NOMO-1 (cell line): ENCODE data around the gene SERTAD2.
A peak's percentile ranks its signal among the peaks of the same experiment; 100 is the strongest.

Experiments used
- DNase-seq, 2 experiments: peaks; one replicate each; lab custom pipeline; 2025; ENCODE audit not compliant: unreplicated experiment in 2 of 2; lab: John Stamatoyannopoulos, UW

The SERTAD2 gene

DNA sequence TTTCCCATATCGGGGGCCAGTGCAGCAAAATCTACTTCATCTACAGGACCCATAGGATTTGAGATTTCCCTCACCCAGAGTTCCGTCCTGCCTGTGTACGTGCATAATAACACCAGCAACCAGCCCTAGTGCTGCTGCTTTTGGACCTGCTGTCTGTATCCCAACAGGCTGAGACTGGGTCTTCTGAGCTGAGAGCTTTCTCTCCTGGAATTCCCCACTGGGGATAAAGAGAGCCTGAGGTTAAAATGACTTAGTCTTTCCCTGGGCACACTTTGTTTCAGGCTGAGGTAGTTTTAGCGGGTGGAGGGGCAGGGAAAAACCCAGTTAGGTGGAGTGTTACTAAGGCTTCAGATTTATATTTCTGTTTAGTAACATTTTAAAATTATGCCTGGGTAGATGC is 62.5 kb downstream of the SERTAD2 start:
- DNase-seq = no peak

DNA sequence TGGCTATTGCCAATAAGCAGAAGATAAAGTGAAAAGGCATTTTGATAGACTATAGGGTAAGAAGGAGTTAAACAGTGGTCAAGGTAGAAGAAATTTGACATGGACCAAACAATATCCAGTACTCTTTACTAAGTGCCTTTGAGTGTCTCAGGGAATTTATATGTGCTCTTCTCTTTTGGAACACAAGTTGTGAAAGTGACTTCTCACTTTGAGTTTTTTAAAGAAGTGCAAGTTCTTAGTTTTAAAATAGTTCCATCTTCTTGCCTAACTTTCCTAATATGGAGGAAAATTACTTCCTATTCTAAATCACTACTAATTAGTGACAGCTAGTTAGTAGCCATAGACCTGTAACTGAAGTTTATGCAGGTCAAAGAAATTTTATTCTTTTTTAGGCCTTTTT is 66.2 kb downstream of the SERTAD2 start:
- DNase-seq = peak; percentile 49 to 91

DNA sequence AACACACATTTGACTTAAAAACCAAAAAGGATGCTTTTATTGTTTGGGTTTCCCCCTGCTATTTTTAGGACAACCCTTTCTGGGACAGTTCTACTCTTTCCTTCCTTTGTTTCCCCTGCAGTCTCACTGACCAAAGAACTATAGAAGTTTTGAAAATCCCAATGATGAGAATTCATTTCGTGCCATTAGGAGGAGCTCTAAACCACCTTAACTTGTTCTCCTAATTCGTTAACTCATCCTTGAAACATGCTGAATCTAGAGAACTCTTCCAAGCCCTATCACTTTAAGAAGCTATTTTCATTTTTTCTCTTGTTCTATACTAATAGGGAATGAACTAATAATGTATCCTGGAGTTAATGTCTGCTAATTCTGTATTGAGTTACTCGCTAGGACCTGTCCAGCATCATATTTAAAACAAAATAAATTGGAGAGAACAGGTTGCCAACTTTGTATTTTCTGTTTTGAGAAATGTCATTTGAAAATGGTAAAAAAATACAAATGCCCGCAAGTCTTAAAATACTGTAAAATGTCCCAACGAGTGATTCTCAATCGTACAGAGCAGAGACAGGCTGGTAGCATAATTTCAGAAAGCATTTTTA is 66.7 kb downstream of the SERTAD2 start:
- peak; percentile 62 to 80 for DNase-seq

DNA sequence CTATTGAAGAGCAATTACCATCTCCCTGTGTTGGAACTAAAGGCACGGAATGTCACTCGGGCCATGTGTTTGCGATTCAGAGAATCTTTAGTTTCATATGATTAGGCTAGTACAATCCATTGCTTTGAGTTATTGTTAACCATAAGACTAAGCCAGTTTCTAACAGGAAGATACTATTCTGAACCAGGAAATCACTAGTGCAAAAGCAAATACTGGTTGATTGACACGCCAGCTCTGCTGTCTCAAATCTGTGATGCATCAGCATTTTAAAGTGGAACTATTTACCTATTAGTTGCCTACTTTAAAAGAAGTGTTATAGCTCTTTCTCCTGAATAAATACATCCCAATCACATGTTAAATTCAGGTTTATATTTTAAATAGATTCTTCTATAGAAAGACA is 67.7 kb downstream of the SERTAD2 start:
- no peak for DNase-seq

DNA sequence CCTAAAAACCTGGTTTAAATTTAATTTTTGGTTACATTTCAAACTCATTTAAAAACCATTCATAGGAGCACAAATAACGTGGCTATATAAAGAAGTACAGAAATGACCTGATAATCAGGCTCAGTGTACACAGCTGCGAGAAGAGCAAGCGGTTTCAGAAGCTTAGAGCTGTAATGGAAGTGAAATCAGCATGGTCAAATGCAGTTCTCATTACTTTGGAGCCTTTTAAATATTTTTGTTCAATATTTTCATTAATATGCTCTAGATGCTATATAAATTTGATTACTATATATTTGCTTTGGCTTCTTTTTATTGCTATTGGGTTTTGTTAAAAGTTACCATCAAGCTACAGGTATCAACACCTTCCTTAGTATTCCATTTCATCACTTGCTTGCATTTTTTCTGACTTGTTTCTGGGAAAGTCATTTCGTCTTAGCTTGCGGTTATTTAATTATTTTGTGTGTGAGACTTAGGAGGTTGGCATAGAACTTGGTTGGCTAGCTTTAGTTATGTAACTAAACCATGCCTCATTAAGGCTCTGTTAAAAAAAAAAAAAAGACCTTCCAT is 70.9 kb downstream of the SERTAD2 start:
- no peak for DNase-seq

DNA sequence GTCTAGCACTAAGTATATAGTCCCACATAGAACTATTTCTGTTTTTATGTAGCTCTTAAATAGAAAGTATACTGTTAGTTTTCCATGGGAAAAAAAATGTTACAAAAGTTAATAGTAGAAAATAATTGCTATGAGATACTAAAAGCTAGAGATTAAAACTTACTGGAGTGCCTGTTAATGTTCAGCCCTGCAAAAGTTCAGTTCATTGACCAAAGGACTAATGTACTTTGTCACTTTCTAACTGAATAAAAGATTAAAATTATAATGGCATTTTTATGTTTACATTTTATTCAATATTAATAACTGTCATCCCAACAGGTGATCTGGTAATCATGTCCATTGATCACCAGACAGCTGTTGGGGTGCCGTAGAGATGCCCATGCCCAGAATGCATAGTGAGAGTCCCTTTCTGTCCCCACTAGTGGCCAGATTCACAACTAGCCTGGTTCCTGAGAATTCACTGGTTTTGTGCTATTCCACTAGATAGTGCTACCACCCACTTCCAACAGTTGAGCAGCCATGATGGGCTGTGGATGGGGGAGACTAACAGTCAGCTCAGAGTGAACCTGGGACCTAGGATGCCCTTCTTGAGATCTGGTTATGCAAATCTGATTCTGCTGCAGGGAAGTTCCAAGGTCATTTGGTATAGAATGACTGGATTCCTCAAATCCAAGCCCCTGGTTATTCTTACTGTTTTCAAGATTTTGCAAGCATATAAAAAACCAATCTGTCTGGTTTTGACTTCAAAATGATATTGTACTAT is 71.8 kb downstream of the SERTAD2 start:
- DNase-seq = no peak
